Activated CD4-positive, alpha-beta memory T cell treated with anti-CD3 and anti-CD28 coated beads, Interleukin-2, amount 10 ng/mL, durations not matched to agents 7 days and 5 days (primary cell): ENCODE results near the gene ICA1. TPM values are rescaled to one million over a fixed set of nuclear protein-coding genes. Genes with fewer than 3 reads are reported as not detected.

ENCODE experiments used
- CTCF ChIA-PET: fragments of 350-600 bp; sonication (Branson Sonifier 250); formaldehyde crosslinking; loops from one replicate; lab custom pipeline; 2021; ENCODE audit warnings: antibody characterized with exemption, inconsistent platforms; lab: Charles Lee
- POLR2A ChIA-PET: fragments of 350-600 bp; sonication (Branson Sonifier 250); formaldehyde crosslinking; loops from one replicate; lab custom pipeline; 2021; ENCODE audit warnings: antibody characterized with exemption; lab: Charles Lee
- DNase-seq: peaks from one replicate; pipeline ENCODE4 v3.0.0-alpha.2; 2020
- H3K27ac Mint-ChIP-seq: one replicate; pipeline ENCODE4 v1.8.0; 2021; ENCODE audit warnings: mild to moderate bottlenecking, mixed read lengths
- H3K27me3 Mint-ChIP-seq: one replicate; pipeline ENCODE4 v1.8.0; 2021; ENCODE audit warnings: mixed read lengths
- H3K36me3 Mint-ChIP-seq: one replicate; pipeline ENCODE4 v1.8.0; 2021; ENCODE audit warnings: low read depth, mixed read lengths
- H3K4me1 Mint-ChIP-seq: one replicate; pipeline ENCODE4 v1.8.0; 2021; ENCODE audit warnings: mixed read lengths
- H3K4me3 Mint-ChIP-seq: one replicate; pipeline ENCODE4 v1.8.0; 2021; ENCODE audit warnings: mild to moderate bottlenecking, mixed read lengths
- H3K9me3 Mint-ChIP-seq: one replicate; pipeline ENCODE4 v1.8.0; 2021; ENCODE audit warnings: mixed read lengths
- total RNA-seq, 2 experiments: library from RNA; stranded (reverse); gene quantifications; one replicate each; pipeline ENCODE4 v1.2.3, GENCODE V29; 2021

The ICA1 gene
- total RNA-seq, 2 experiments from 2014 or later, result 2.2 TPM

- no peak for DNase-seq
- H3K36me3 Mint-ChIP-seq, result peaks cover 10% of the 10 kb centered on the region
- peak overlapping the region; percentile 18 for H3K27ac Mint-ChIP-seq
- POLR2A ChIA-PET, result interaction anchor here (1.3 kb wide), 1 partner anchor 47 kb away, joined by 6 read pairs; no protein-coding TSS in a partner anchor
- no peaks in the 10 kb centered on the region for H3K27me3 Mint-ChIP-seq
- H3K4me1 Mint-ChIP-seq, result peaks cover 91% of the 10 kb centered on the region
- CTCF ChIA-PET, result no interaction called here
- H3K4me3 Mint-ChIP-seq, result no peak overlapping the region
- no peaks in the 10 kb centered on the region for H3K9me3 Mint-ChIP-seq
Measured at GRCh38 chr7:8128449-8129317, 133.3 kb downstream of the ICA1 start.

- CTCF ChIA-PET, result interaction anchor here (0.6 to 2.1 kb wide), 6 partner anchors 50 to 1388 kb away, joined by 3 to 10 read pairs (median 6); partner anchors contain the start of gene GLCCI1
- DNase-seq, result no peak
- Mint-ChIP-seq H3K27ac (peak overlapping the region; percentile 100), H3K36me3 (peaks cover 10% of the 10 kb centered on the region), H3K9me3 (no peaks in the 10 kb centered on the region), H3K27me3 (no peaks in the 10 kb centered on the region), H3K4me1 (peaks cover 73% of the 10 kb centered on the region), H3K4me3 (no peak overlapping the region)
- POLR2A ChIA-PET, result interaction anchor here (1.0 to 4.7 kb wide), 9 partner anchors 8 to 945 kb away, joined by 3 to 73 read pairs (median 12); partner anchors contain the start of genes GLCCI1 and UMAD1
Measured at GRCh38 chr7:8126601-8127167, 135.3 kb downstream of the ICA1 start.

- Mint-ChIP-seq H3K36me3 (peaks cover 10% of the 10 kb centered on the region), H3K9me3 (no peaks in the 10 kb centered on the region)
Measured at GRCh38 chr7:8125680-8126444, 136.1 kb downstream of the ICA1 start.

GRCh38 chr7:8121243-8121642, 140.7 kb downstream of the ICA1 start:
- ChIA-PET POLR2A (interaction anchor here (1.8 kb wide), 1 partner anchor 11 kb away, joined by 4 read pairs; no protein-coding TSS in a partner anchor), CTCF (no interaction called here)
- DNase-seq, result no peak
- H3K27me3 Mint-ChIP-seq, result no peaks in the 10 kb centered on the region
- H3K27ac Mint-ChIP-seq, result no peak overlapping the region
- H3K36me3 Mint-ChIP-seq, result peaks cover 5% of the 10 kb centered on the region
- no peak overlapping the region for H3K4me3 Mint-ChIP-seq
- no peaks in the 10 kb centered on the region for H3K9me3 Mint-ChIP-seq
- peaks cover 38% of the 10 kb centered on the region for H3K4me1 Mint-ChIP-seq

More at GRCh38 chr7:8125680-8126444, 136.1 kb downstream of the ICA1 start:
- Mint-ChIP-seq H3K4me1 (peaks cover 65% of the 10 kb centered on the region), H3K27ac (peak overlapping the region; percentile 100), H3K4me3 (peak overlapping the region; percentile 65), H3K27me3 (no peaks in the 10 kb centered on the region)
- POLR2A ChIA-PET, result interaction anchor here (0.7 to 4.7 kb wide), 23 partner anchors 9 to 968 kb away, joined by 3 to 73 read pairs (median 5); partner anchors contain the start of genes C1GALT1, GLCCI1 and UMAD1
- CTCF ChIA-PET, result interaction anchor here (0.6 to 2.1 kb wide), 13 partner anchors 8 to 1387 kb away, joined by 3 to 10 read pairs (median 4); partner anchors contain the start of gene GLCCI1
- DNase-seq, result peak; percentile 86

- Mint-ChIP-seq H3K9me3 (no peaks in the 10 kb centered on the region), H3K27ac (no peak overlapping the region), H3K27me3 (no peaks in the 10 kb centered on the region), H3K4me3 (no peak overlapping the region), H3K36me3 (peaks cover 7% of the 10 kb centered on the region), H3K4me1 (peaks cover 38% of the 10 kb centered on the region)
- CTCF ChIA-PET, result no interaction called here
- DNase-seq, result no peak
- POLR2A ChIA-PET, result interaction anchor here (1.8 kb wide), 1 partner anchor 11 kb away, joined by 4 read pairs; no protein-coding TSS in a partner anchor
Measured at GRCh38 chr7:8120390-8121058, 141.4 kb downstream of the ICA1 start.

- no peak for DNase-seq
- Mint-ChIP-seq H3K4me1 (peaks cover 38% of the 10 kb centered on the region), H3K27me3 (no peaks in the 10 kb centered on the region), H3K9me3 (no peaks in the 10 kb centered on the region), H3K36me3 (peaks cover 7% of the 10 kb centered on the region), H3K4me3 (no peak overlapping the region), H3K27ac (no peak overlapping the region)
- ChIA-PET POLR2A (interaction anchor here (1.0 kb wide), 1 partner anchor 58 kb away, joined by 3 read pairs; no protein-coding TSS in a partner anchor), CTCF (no interaction called here)
Measured at GRCh38 chr7:8119262-8119661, 142.7 kb downstream of the ICA1 start.

GRCh38 chr7:8117195-8117594, 144.8 kb downstream of the ICA1 start:
- Mint-ChIP-seq H3K36me3 (peaks cover 7% of the 10 kb centered on the region), H3K9me3 (peaks cover 2% of the 10 kb centered on the region), H3K4me3 (no peak overlapping the region), H3K27me3 (no peaks in the 10 kb centered on the region), H3K4me1 (peaks cover 41% of the 10 kb centered on the region), H3K27ac (no peak overlapping the region)
- ChIA-PET CTCF (no interaction called here), POLR2A (interaction anchor here (1.0 to 3.5 kb wide), 3 partner anchors 9 to 59 kb away, joined by 3 to 12 read pairs (median 3); no protein-coding TSS in a partner anchor)
- no peak for DNase-seq

- no peak for DNase-seq
- CTCF ChIA-PET, result interaction anchor here (0.7 to 0.9 kb wide), 2 partner anchors 10 kb away, joined by 3 to 4 read pairs; no protein-coding TSS in a partner anchor
- H3K27ac Mint-ChIP-seq, result peak overlapping the region; percentile 26
- peaks cover 41% of the 10 kb centered on the region for H3K4me1 Mint-ChIP-seq
- H3K4me3 Mint-ChIP-seq, result no peak overlapping the region
- peaks cover 2% of the 10 kb centered on the region for H3K9me3 Mint-ChIP-seq
- H3K27me3 Mint-ChIP-seq, result no peaks in the 10 kb centered on the region
- peaks cover 7% of the 10 kb centered on the region for H3K36me3 Mint-ChIP-seq
- POLR2A ChIA-PET, result interaction anchor here (1.1 to 3.5 kb wide), 2 partner anchors 10 to 18 kb away, joined by 3 to 12 read pairs; no protein-coding TSS in a partner anchor
Measured at GRCh38 chr7:8115547-8116402, 146.2 kb downstream of the ICA1 start.

- Mint-ChIP-seq H3K27ac (no peak overlapping the region), H3K4me1 (peaks cover 41% of the 10 kb centered on the region), H3K4me3 (no peak overlapping the region), H3K36me3 (peaks cover 7% of the 10 kb centered on the region), H3K9me3 (peaks cover 2% of the 10 kb centered on the region), H3K27me3 (no peaks in the 10 kb centered on the region)
- no peak for DNase-seq
- POLR2A ChIA-PET, result interaction anchor here (1.0 kb wide), 1 partner anchor 11 kb away, joined by 3 read pairs; no protein-coding TSS in a partner anchor
- CTCF ChIA-PET, result interaction anchor here (0.6 kb wide), 1 partner anchor 92 kb away, joined by 3 read pairs; no protein-coding TSS in a partner anchor
Measured at GRCh38 chr7:8114175-8114574, 147.8 kb downstream of the ICA1 start.

GRCh38 chr7:8113184-8113583, 148.8 kb downstream of the ICA1 start:
- peaks cover 7% of the 10 kb centered on the region for H3K36me3 Mint-ChIP-seq
- peaks cover 36% of the 10 kb centered on the region for H3K4me1 Mint-ChIP-seq
- DNase-seq, result no peak
- no peak overlapping the region for H3K4me3 Mint-ChIP-seq
- POLR2A ChIA-PET, result no interaction called here
- peaks cover 2% of the 10 kb centered on the region for H3K9me3 Mint-ChIP-seq
- H3K27ac Mint-ChIP-seq, result no peak overlapping the region
- CTCF ChIA-PET, result interaction anchor here (0.7 kb wide), 1 partner anchor 493 kb away, joined by 3 read pairs; no protein-coding TSS in a partner anchor
- no peaks in the 10 kb centered on the region for H3K27me3 Mint-ChIP-seq

GRCh38 chr7:8112685-8113084, 149.3 kb downstream of the ICA1 start:
- CTCF ChIA-PET, result interaction anchor here (0.7 kb wide), 1 partner anchor 493 kb away, joined by 3 read pairs; no protein-coding TSS in a partner anchor
- no peak overlapping the region for H3K4me3 Mint-ChIP-seq
- no peaks in the 10 kb centered on the region for H3K27me3 Mint-ChIP-seq
- H3K9me3 Mint-ChIP-seq, result peaks cover 2% of the 10 kb centered on the region
- peaks cover 9% of the 10 kb centered on the region for H3K36me3 Mint-ChIP-seq
- H3K4me1 Mint-ChIP-seq, result peaks cover 36% of the 10 kb centered on the region
- POLR2A ChIA-PET, result no interaction called here
- no peak for DNase-seq
- no peak overlapping the region for H3K27ac Mint-ChIP-seq
